H1 (cell line): Measurements from ENCODE around the gene TSPAN8. TPM values are rescaled to one million over a fixed set of nuclear protein-coding genes. Genes with fewer than 3 reads are reported as not detected.

Experiments used
- CTCF ChIA-PET: fragments of 300-600 bp; sonication (Branson Sonifier 250); formaldehyde crosslinking; loops from one replicate; lab custom pipeline; 2021; ENCODE audit not compliant: partially characterized antibody; lab: Charles Lee
- POLR2A ChIA-PET: fragments of 300-600 bp; sonication (Branson Sonifier 250); formaldehyde crosslinking; loops from one replicate; lab custom pipeline; 2021; ENCODE audit warnings: inconsistent platforms; ENCODE audit not compliant: partially characterized antibody; lab: Charles Lee
- DNase-seq, 2 experiments: peaks; one replicate each; pipeline versions ENCODE4 v3.0.0 to v3.0.0-alpha.2; 2010 to 2022; ENCODE audit warnings: low spot score in 2 of 2, low read depth in 1 of 2, mixed read lengths in 1 of 2
- FAIRE-seq: peaks from 2 replicates; lab custom pipeline; 2011; peaks lifted over from hg19 to GRCh38; lab: Jason Lieb, UNC
- H2AFZ ChIP-seq: 2 replicates; pipeline ENCODE4 v1.8.1; 2012; ENCODE audit warnings: low read length, inconsistent platforms
- H2AK5ac ChIP-seq: 2 replicates; pipeline ENCODE4 v1.6.1; 2013; ENCODE audit warnings: low read depth, low read length
- H2BK120ac ChIP-seq: replicated peaks from 2 replicates; pipeline ENCODE3; 2013; ENCODE audit warnings: low read depth, low read length, inconsistent platforms
- H2BK12ac ChIP-seq: 2 replicates; pipeline ENCODE4 v1.6.1; 2013; ENCODE audit warnings: low read depth, low read length
- H2BK15ac ChIP-seq: 2 replicates; pipeline ENCODE4 v1.6.1; 2013; ENCODE audit warnings: low read length
- H2BK20ac ChIP-seq: 2 replicates; pipeline ENCODE4 v1.6.1; 2013; ENCODE audit warnings: low read length
- H2BK5ac ChIP-seq: 2 replicates; pipeline ENCODE4 v1.6.1; 2013; ENCODE audit warnings: low read depth, low read length
- H3K14ac ChIP-seq: 2 replicates; pipeline ENCODE4 v1.6.1; 2013; ENCODE audit warnings: inconsistent platforms; ENCODE audit not compliant: insufficient read length
- H3K18ac ChIP-seq: 2 replicates; pipeline ENCODE4 v1.6.1; 2013; ENCODE audit warnings: low read length; ENCODE audit errors: extremely low read depth
- H3K23ac ChIP-seq: 2 replicates; pipeline ENCODE4 v1.6.1; 2013; ENCODE audit warnings: inconsistent platforms; ENCODE audit not compliant: insufficient read length
- H3K23me2 ChIP-seq: 2 replicates; pipeline ENCODE4 v1.6.1; 2013; ENCODE audit warnings: low read depth, low read length
- H3K27ac ChIP-seq: 2 replicates; pipeline ENCODE4 v1.6.1; 2011; ENCODE audit warnings: low read depth, low read length, inconsistent platforms
- H3K27me3 ChIP-seq, 4 experiments: replicated peaks in 1 of 4; 1 replicate in 1 of 4; 2 replicates in 3 of 4; pipeline versions ENCODE4 v1.6.1 to v1.8.1; 2011 to 2013; ENCODE audit warnings: low read length in 3 of 4, mild to moderate bottlenecking in 3 of 4, inconsistent platforms in 2 of 4, mixed read lengths in 2 of 4, moderate library complexity in 1 of 4; ENCODE audit not compliant: control insufficient read depth in 3 of 4, insufficient read depth in 3 of 4; ENCODE audit errors: extremely low read depth in 1 of 4
- H3K36me3 ChIP-seq, 4 experiments: 2 replicates each; pipeline versions ENCODE4 v1.6.1 to v1.8.1; 2011 to 2013; ENCODE audit warnings: mild to moderate bottlenecking in 4 of 4, low read length in 3 of 4, moderate library complexity in 2 of 4, control low read depth in 1 of 4, inconsistent platforms in 1 of 4; ENCODE audit not compliant: insufficient read depth in 4 of 4, control insufficient read depth in 2 of 4
- H3K4ac ChIP-seq: replicated peaks from 2 replicates; pipeline ENCODE3; 2013; ENCODE audit warnings: low read length, low read depth, mixed read lengths, inconsistent platforms; ENCODE audit not compliant: insufficient read length
- H3K4me1 ChIP-seq, 4 experiments: replicated peaks in 1 of 4; 1 replicate in 1 of 4; 2 replicates in 3 of 4; pipeline versions ENCODE4 v1.6.1 to v1.8.1; 2011 to 2013; ENCODE audit warnings: low read length in 3 of 4, inconsistent platforms in 2 of 4, mixed read lengths in 1 of 4; ENCODE audit not compliant: insufficient read depth in 4 of 4, control insufficient read depth in 3 of 4
- H3K4me2 ChIP-seq, 2 experiments: 2 replicates each; pipeline versions ENCODE4 v1.6.1 to v1.8.1; 2011 to 2013; ENCODE audit warnings: low read depth in 2 of 2, low read length in 2 of 2, control low read depth in 1 of 2, inconsistent platforms in 1 of 2, mild to moderate bottlenecking in 1 of 2; ENCODE audit not compliant: insufficient read depth in 1 of 2
- H3K4me3 ChIP-seq, 4 experiments: fragments of 200-600, 300-600 bp in 1 of 4; sonication (generic), shearing (Covaris generic), sonication (Bioruptor Twin) in 1 of 4; 2 replicates each; pipeline versions ENCODE4 v1.5.1 to v1.8.1; 2011 to 2016; ENCODE audit warnings: low read length in 4 of 4, low read depth in 3 of 4, control low read depth in 2 of 4, inconsistent platforms in 2 of 4, mild to moderate bottlenecking in 2 of 4, mixed read lengths in 1 of 4, moderate library complexity in 1 of 4; ENCODE audit not compliant: insufficient read depth in 2 of 4; ENCODE audit errors: extremely low read depth in 1 of 4
- H3K56ac ChIP-seq: replicated peaks from 2 replicates; pipeline ENCODE3; 2013; ENCODE audit warnings: low read depth, mild to moderate bottlenecking, mixed read lengths, low read length, inconsistent platforms; ENCODE audit not compliant: insufficient read length
- H3K79me1 ChIP-seq: 2 replicates; pipeline ENCODE4 v1.6.1; 2013; ENCODE audit warnings: low read depth, low read length, control low read depth
- H3K79me2 ChIP-seq, 2 experiments: 2 replicates each; pipeline versions ENCODE4 v1.6.1 to v1.8.1; 2012 to 2013; ENCODE audit warnings: low read length in 2 of 2, mild to moderate bottlenecking in 2 of 2, inconsistent platforms in 1 of 2; ENCODE audit not compliant: insufficient read depth in 2 of 2, control insufficient read depth in 1 of 2
- H3K9ac ChIP-seq, 4 experiments: replicated peaks in 1 of 4; 1 replicate in 1 of 4; 2 replicates in 3 of 4; pipeline versions ENCODE4 v1.6.1 to v1.8.1; 2011 to 2013; ENCODE audit warnings: low read depth in 3 of 4, low read length in 3 of 4, control low read depth in 2 of 4, mild to moderate bottlenecking in 2 of 4, moderate library complexity in 2 of 4, inconsistent platforms in 1 of 4; ENCODE audit errors: extremely low read depth in 1 of 4
- H3K9me3 ChIP-seq, 2 experiments: 2 replicates each; pipeline versions ENCODE4 v1.6.1 to v1.8.1; 2012 to 2013; ENCODE audit warnings: mild to moderate bottlenecking in 2 of 2, moderate library complexity in 2 of 2, control low read depth in 1 of 2, inconsistent platforms in 1 of 2, low read depth in 1 of 2, low read length in 1 of 2, mixed read lengths in 1 of 2; ENCODE audit not compliant: insufficient read depth in 2 of 2
- H4K20me1 ChIP-seq, 2 experiments: replicated peaks in 1 of 2; 2 replicates each; pipeline versions ENCODE3 to v1.8.1; 2011 to 2013; ENCODE audit warnings: inconsistent platforms in 2 of 2, low read length in 2 of 2, mild to moderate bottlenecking in 1 of 2; ENCODE audit not compliant: insufficient read depth in 2 of 2, control insufficient read depth in 1 of 2
- H4K5ac ChIP-seq: 2 replicates; pipeline ENCODE4 v1.6.1; 2013; ENCODE audit warnings: low read length, low read depth, mixed read lengths, inconsistent platforms; ENCODE audit not compliant: insufficient read length
- H4K8ac ChIP-seq: 2 replicates; pipeline ENCODE4 v1.8.0; 2013; ENCODE audit warnings: mild to moderate bottlenecking, moderate library complexity, low read length, inconsistent platforms; ENCODE audit not compliant: insufficient read depth; ENCODE audit errors: extremely low read depth
- H4K91ac ChIP-seq: replicated peaks from 2 replicates; pipeline ENCODE3; 2013; ENCODE audit warnings: low read length, mixed read lengths, inconsistent platforms; ENCODE audit not compliant: insufficient read length
- CBX5 ChIP-seq: fragments of 300-800, 300-1000 bp; sonication (generic); IDR thresholded peaks from 2 replicates; pipeline ENCODE4 v1.7.1; 2016; ENCODE audit warnings: antibody characterized with exemption, low read length, low read depth
- CEBPB ChIP-seq: IDR thresholded peaks from 2 replicates; pipeline ENCODE4 v1.6.1; 2012; ENCODE audit warnings: low read depth, low read length
- FOSL1 ChIP-seq: IDR thresholded peaks from 2 replicates; pipeline ENCODE4 v1.6.1; 2011; ENCODE audit warnings: mild to moderate bottlenecking, low read depth, low read length, moderate library complexity; ENCODE audit not compliant: insufficient read depth
- GABPA ChIP-seq: IDR thresholded peaks from 2 replicates; pipeline ENCODE4 v1.6.1; 2011; ENCODE audit warnings: mild to moderate bottlenecking, low read length, moderate library complexity, borderline replicate concordance; ENCODE audit not compliant: insufficient read depth
- KDM5A ChIP-seq: fragments of 200-600 bp; IDR thresholded peaks from 2 replicates; pipeline ENCODE4 v1.7.1; 2012; ENCODE audit warnings: mild to moderate bottlenecking, low read length, inconsistent platforms, mixed read lengths
- WGBS, 2 experiments: shearing (Covaris generic) in 1 of 2; methylation state at CpG; one replicate each; pipeline versions ENCODE4 v1.1.6 to v1.1.7; 2013 to 2015; ENCODE audit warnings: low lambda C conversion rate in 2 of 2, mixed read lengths in 2 of 2, inconsistent platforms in 1 of 2, low coverage in 1 of 2, missing lambda C conversion rate in 1 of 2; ENCODE audit not compliant: insufficient replicate concordance in 2 of 2, insufficient coverage in 1 of 2, insufficient read length in 1 of 2; ENCODE audit errors: extremely low coverage in 1 of 2, missing lambda C conversion rate in 1 of 2; 5-methylcytosine and 5-hydroxymethylcytosine counted together
- polyA plus RNA-seq, 7 experiments: library from polyadenylated mRNA; depleted of rRNA in 3 of 7; stranded (reverse) in 5 of 7; unstranded in 2 of 7; fragments of >200 nt in 5 of 7; fragments of 200-250 nt in 2 of 7; gene quantifications; 1 replicate in 5 of 7; 2 replicates in 1 of 7; 4 replicates in 1 of 7; pipeline versions ENCODE4 v1.2.1 to v1.2.3, GENCODE V29; 2011 to 2013; ENCODE audit warnings: missing spikeins in 2 of 7, mixed read lengths in 2 of 7
- total RNA-seq: library from RNA; stranded (reverse); fragmentation: NEBNext Ultra II Directional; extraction: Animal tissue kit (Norgen Biotek cat#: 25700); gene quantifications from 2 replicates; pipeline ENCODE4 v1.2.1, GENCODE V29; 2021

The TSPAN8 gene
- total and polyA plus RNA-seq, 2 of the 8 experiments (the other 6 are each of a cell fraction or from before 2014, with no cell fraction given): not detected

DNA sequence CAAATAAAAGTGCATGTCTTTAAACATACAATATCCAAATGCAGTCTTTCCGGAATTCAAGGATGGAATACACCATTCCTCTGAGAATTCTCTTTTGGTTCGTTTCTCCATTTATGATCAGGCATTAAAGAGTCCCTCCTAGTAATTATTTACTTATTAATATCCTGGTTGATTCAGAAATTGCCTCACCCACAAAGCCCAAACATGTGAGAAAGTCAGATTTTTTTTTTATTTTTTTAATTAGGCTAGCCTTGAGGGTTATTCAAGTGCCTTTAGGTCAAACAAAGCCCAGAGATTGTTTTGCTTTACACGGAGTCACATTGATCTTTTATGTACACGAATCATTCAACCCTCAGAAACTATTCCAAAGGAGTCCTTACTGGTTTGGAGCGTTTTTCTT is 6.4 kb upstream of the TSPAN8 start:
- no peak overlapping the region for H4K91ac ChIP-seq
- peaks cover 0 to 4% (median 0%) of the 10 kb centered on the region in 4 experiments; a peak in 2 of 8 replicates for H3K36me3 ChIP-seq
- no peak for FAIRE-seq
- no peaks in the 10 kb centered on the region for H3K4me1 ChIP-seq
- no peak overlapping the region for H2AFZ ChIP-seq
- H3K27ac ChIP-seq: no peak overlapping the region
- H3K4me3 ChIP-seq: no peak overlapping the region
- no peaks in the 10 kb centered on the region; the same call in 1 of the 2 replicates for H3K23me2 ChIP-seq
- no peaks in the 10 kb centered on the region for H3K27me3 ChIP-seq
- no peaks in the 10 kb centered on the region for H3K79me2 ChIP-seq
- H2AK5ac ChIP-seq: no peak overlapping the region
- H3K79me1 ChIP-seq: no peaks in the 10 kb centered on the region
- no peak overlapping the region for H2BK20ac ChIP-seq
- WGBS, 2 experiments: 94% methylated on average over 5 of the region's 5 CpGs; no CpG with 5 or more reads in 1 of the 2 experiments
- CTCF ChIA-PET: no interaction called here
- no peak overlapping the region for H2BK15ac ChIP-seq
- H4K5ac ChIP-seq: no peak overlapping the region
- no peak overlapping the region for H2BK12ac ChIP-seq
- H3K9ac ChIP-seq: no peak overlapping the region
- H4K8ac ChIP-seq: no peak overlapping the region
- H3K4ac ChIP-seq: no peak overlapping the region
- H3K18ac ChIP-seq: no peak overlapping the region
- DNase-seq: no peak
- H3K23ac ChIP-seq: no peak overlapping the region
- no peaks in the 10 kb centered on the region for H4K20me1 ChIP-seq
- POLR2A ChIA-PET: no interaction called here
- TF ChIP-seq CEBPB: no peak
- no peak for TF ChIP-seq FOSL1
- no peak for TF ChIP-seq GABPA
- no peak for TF ChIP-seq KDM5A
- no peak for TF ChIP-seq CBX5
- no peak overlapping the region for H3K56ac ChIP-seq
- H3K4me2 ChIP-seq: no peak overlapping the region
- no peak overlapping the region for H2BK5ac ChIP-seq
- no peak overlapping the region for H3K14ac ChIP-seq
- peaks cover 3 to 8% of the 10 kb centered on the region in 2 experiments; a peak in 2 of 4 replicates for H3K9me3 ChIP-seq
- H2BK120ac ChIP-seq: no peak overlapping the region
